Adipocyte (in vitro differentiated cells): ENCODE measurements around the gene CARNS1.
A peak's percentile ranks its signal among the peaks of the same experiment; 100 is the strongest.
"Not testable (repeated sequence)": the region's sequence is repeated elsewhere in the genome, so short reads cannot be mapped to it uniquely, and the experiment has no call there.

Experiments
- DNase-seq: peaks from one replicate; pipeline ENCODE4 v3.0.0-alpha.2; 2015; ENCODE audit warnings: low read depth
- H3K27me3 ChIP-seq: replicated peaks from 2 replicates; pipeline ENCODE4 v1.7.0; 2013; ENCODE audit warnings: mild to moderate bottlenecking, low read length, moderate library complexity; ENCODE audit not compliant: control insufficient read depth, insufficient read depth
- H3K36me3 ChIP-seq: 2 replicates; pipeline ENCODE4 v1.7.0; 2013; ENCODE audit warnings: low read length, mild to moderate bottlenecking, moderate library complexity; ENCODE audit not compliant: control insufficient read depth, insufficient read depth, severe bottlenecking
- H3K4me1 ChIP-seq: 2 replicates; pipeline ENCODE4 v1.7.0; 2013; ENCODE audit warnings: mild to moderate bottlenecking, low read length, moderate library complexity; ENCODE audit not compliant: control insufficient read depth, insufficient read depth
- H3K4me3 ChIP-seq: 2 replicates; pipeline ENCODE4 v1.7.0; 2013; ENCODE audit warnings: mild to moderate bottlenecking, low read length, moderate library complexity
- H3K9ac ChIP-seq: 2 replicates; pipeline ENCODE4 v1.7.0; 2013; ENCODE audit warnings: mild to moderate bottlenecking, low read length, moderate library complexity
- H3K9me3 ChIP-seq: 2 replicates; pipeline ENCODE4 v1.7.0; 2013; ENCODE audit warnings: mild to moderate bottlenecking, low read length, moderate library complexity; ENCODE audit not compliant: control insufficient read depth

CARNS1 gene

GRCh38 chr11:67458266-67458665 lies 42.8 kb downstream of the CARNS1 start:
- Histone ChIP-seq H3K4me3 (no peak overlapping the region), H3K4me1 (no peaks in the 10 kb centered on the region), H3K36me3 (no peaks in the 10 kb centered on the region), H3K9ac (no peak overlapping the region), H3K27me3 (peaks cover 23% of the 10 kb centered on the region), H3K9me3 (no peaks in the 10 kb centered on the region)
- no peak for DNase-seq

DNA sequence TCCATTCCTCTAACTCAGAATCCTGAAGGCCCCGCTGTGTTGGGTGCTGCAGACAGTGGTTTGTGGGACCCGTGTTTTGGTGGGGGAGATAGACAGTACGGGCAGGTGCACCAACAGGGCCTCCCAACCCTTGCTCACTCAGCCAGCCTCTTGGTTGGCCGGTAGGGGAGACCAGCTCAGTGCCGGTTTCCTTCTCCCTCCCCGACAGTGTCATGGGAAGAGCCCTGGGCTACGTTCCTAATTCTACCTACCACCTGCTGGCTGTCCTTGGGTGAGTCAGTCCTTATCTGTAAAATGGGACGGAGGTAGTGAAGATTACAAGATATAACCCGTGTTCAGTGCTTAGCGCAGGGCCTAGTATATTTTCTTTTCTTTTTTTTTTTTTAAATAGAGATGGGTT lies 47.7 kb downstream of the CARNS1 start:
- Histone ChIP-seq H3K9ac (no peak overlapping the region), H3K36me3 (no peaks in the 10 kb centered on the region), H3K27me3 (no peaks in the 10 kb centered on the region), H3K9me3 (no peaks in the 10 kb centered on the region), H3K4me3 (no peak overlapping the region), H3K4me1 (peaks cover 6% of the 10 kb centered on the region)
- no peak for DNase-seq

- no peak for DNase-seq
- Histone ChIP-seq H3K4me3 (no peak overlapping the region), H3K4me1 (peaks cover 10% of the 10 kb centered on the region), H3K27me3 (no peaks in the 10 kb centered on the region), H3K9me3 (no peaks in the 10 kb centered on the region), H3K9ac (no peak overlapping the region), H3K36me3 (no peaks in the 10 kb centered on the region)
Measured at GRCh38 chr11:67463680-67464410, 48.4 kb downstream of the CARNS1 start.

DNA sequence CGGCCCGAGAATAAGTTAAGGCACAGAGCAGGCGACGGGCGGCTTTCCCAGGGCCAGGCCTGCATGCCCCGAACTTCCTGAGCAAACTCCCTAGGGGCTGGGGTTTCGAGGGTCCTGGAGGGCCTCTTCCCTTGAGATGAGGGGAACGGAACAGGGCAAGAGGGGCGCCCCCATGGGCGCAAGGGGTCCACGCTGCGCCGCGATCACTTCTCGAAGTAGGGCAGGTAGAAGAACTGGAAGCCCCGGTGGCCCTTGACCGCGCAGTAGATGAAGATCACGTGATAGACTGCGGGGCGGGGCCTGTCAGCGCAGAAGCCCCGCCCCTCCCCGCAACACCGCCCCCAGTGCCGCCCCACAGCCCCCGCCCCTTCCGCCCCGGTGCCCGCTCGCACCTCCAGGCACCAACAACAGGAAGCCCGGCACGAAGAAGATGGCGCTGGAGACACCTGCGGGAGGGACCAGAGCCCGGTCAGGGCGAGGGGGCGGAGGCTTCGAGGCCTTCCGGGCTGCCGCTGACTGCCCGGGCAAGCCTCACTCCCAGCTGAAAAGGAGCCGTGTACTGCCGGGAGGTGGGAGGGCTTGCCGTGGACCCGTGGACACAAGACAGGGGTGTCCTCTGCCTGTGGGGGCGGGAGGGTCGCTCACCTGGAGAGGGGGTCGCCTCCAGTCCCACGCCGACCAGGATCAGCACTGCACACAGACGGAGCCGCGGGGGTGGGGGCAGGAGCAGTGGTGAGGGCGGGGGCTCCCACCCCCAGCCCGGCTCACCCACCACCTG lies 49.1 kb downstream of the CARNS1 start:
- peak; percentile 41 for DNase-seq
- peak overlapping the region; percentile 66 for H3K4me3 ChIP-seq
- no peaks in the 10 kb centered on the region for H3K36me3 ChIP-seq
- peaks cover 10% of the 10 kb centered on the region for H3K4me1 ChIP-seq
- peak overlapping the region; percentile 58 for H3K9ac ChIP-seq
- no peaks in the 10 kb centered on the region for H3K9me3 ChIP-seq
- no peaks in the 10 kb centered on the region for H3K27me3 ChIP-seq

- H3K9ac ChIP-seq, result peak overlapping the region; percentile 58
- H3K4me3 ChIP-seq, result peak overlapping the region; percentile 66
- DNase-seq, result no peak
- H3K4me1 ChIP-seq, result peaks cover 10% of the 10 kb centered on the region
- H3K27me3 ChIP-seq, result no peaks in the 10 kb centered on the region
- H3K9me3 ChIP-seq, result no peaks in the 10 kb centered on the region
- no peaks in the 10 kb centered on the region for H3K36me3 ChIP-seq
Measured at GRCh38 chr11:67465189-67465510, 49.7 kb downstream of the CARNS1 start.

- not testable (repeated sequence) for H3K4me1 ChIP-seq, H3K36me3 ChIP-seq, DNase-seq, H3K9ac ChIP-seq, H3K4me3 ChIP-seq, H3K27me3 ChIP-seq, H3K9me3 ChIP-seq
Measured at GRCh38 chr11:67465530-67465929, 50.1 kb downstream of the CARNS1 start.

- Histone ChIP-seq H3K9ac (no peak overlapping the region), H3K9me3 (no peaks in the 10 kb centered on the region), H3K4me1 (peaks cover 10% of the 10 kb centered on the region), H3K4me3 (no peak overlapping the region), H3K27me3 (no peaks in the 10 kb centered on the region), H3K36me3 (no peaks in the 10 kb centered on the region)
- DNase-seq, result no peak
Measured at GRCh38 chr11:67466367-67466766, 50.9 kb downstream of the CARNS1 start.

DNA sequence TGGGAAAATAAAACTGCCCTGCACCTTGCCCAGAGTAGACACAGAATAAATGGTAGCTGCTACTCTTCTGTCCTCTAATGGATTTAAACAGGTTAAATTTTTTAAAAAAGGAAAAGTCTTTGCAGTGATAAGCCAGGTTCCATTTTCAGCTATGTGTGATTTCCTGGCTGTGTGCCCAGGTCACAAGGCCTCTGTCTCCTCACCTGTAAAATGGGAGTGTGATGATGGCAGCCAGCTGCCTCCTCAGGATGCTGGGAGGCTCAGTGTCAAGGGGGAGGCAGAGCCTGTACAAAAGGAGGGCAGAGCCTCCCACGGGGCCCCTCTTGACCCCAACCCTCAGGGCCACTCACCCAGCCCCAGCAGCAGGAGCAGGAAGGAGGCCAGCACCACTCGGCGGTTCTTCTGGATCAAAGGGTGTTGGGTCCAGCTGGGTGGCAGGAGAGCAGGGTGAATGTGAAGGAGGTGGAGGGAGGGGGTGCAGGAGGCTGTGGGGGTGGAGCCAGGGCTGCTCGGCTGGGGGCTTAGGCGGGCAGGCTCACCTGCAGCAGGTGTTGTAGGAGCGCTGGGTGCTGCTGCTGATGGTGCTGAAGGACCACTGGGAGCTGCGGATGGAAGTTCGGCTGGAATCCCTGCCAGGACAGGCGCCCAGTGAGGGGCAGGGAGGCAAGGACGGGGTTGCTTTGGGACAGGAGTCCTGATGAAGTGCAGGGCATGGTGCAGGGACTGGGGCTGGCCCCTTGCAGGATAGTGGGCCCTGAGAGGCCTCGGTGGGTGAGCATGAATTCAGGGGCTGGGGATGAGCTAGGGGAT lies 51.7 kb downstream of the CARNS1 start:
- Histone ChIP-seq H3K4me3 (no peak overlapping the region), H3K36me3 (no peaks in the 10 kb centered on the region)

DNA sequence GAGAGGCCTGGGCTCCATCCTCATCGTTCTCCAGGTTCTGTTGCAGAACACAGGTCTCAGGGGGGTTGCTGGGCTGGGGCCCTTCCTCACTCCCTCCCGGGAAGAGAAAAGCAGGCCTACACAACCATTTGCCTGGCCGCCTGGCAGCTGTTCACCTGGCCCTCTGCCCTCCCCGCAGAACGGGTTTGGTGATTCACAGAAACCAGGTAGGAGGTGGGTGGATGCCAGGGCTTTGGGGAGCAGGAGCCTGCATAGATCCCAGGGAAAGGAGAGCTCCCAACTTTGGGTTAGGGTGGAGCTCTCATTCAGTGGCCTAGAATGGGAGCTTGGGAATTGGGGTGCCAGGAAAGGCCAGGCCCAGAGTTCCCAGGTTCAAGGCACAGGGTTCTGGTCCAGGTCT lies 52.6 kb downstream of the CARNS1 start:
- Histone ChIP-seq H3K4me1 (peaks cover 10% of the 10 kb centered on the region), H3K27me3 (no peaks in the 10 kb centered on the region), H3K36me3 (no peaks in the 10 kb centered on the region), H3K4me3 (peak overlapping the region; percentile 89), H3K9ac (peak overlapping the region; percentile 90), H3K9me3 (no peaks in the 10 kb centered on the region)
- DNase-seq, result peak; percentile 14

More for the DNA sequence above, 51.7 kb downstream of the CARNS1 start:
- Histone ChIP-seq H3K27me3 (no peaks in the 10 kb centered on the region), H3K9me3 (no peaks in the 10 kb centered on the region), H3K9ac (peak overlapping the region; percentile 90), H3K4me1 (peaks cover 10% of the 10 kb centered on the region)
- no peak for DNase-seq

DNA sequence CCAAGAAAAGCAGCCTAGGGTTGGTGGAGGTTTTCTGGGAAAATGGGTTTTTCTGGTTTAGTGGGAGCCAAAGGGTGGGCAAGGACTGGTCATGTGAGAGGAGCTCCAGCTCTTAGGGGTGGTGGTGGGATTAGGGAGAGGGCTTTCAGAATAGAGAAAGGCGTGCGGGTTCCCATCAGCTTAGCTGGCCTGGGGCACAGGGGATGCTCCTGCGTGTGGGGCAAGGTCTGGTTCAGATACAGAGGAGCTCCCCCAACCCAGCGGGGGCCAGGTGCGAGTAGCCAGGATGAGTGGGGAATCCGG lies 52.9 kb downstream of the CARNS1 start:
- H3K27me3 ChIP-seq, result no peaks in the 10 kb centered on the region
- no peaks in the 10 kb centered on the region for H3K9me3 ChIP-seq
- peak overlapping the region; percentile 89 for H3K4me3 ChIP-seq
- peaks cover 10% of the 10 kb centered on the region for H3K4me1 ChIP-seq
- DNase-seq, result no peak
- no peaks in the 10 kb centered on the region for H3K36me3 ChIP-seq
- H3K9ac ChIP-seq, result peak overlapping the region; percentile 90

- Histone ChIP-seq H3K4me1 (peaks cover 10% of the 10 kb centered on the region), H3K9me3 (no peaks in the 10 kb centered on the region), H3K36me3 (no peaks in the 10 kb centered on the region), H3K4me3 (peak within 1 kb of the TSS; percentile 89), H3K9ac (peak within 1 kb of the TSS; percentile 90), H3K27me3 (no peaks in the 10 kb centered on the region)
- DNase-seq, result peak; percentile 98
Measured at GRCh38 chr11:67468759-67469507, 53.5 kb downstream of the CARNS1 start, which contains the start of gene TMEM134. TMEM134 (minus strand) TSS chr11:67469251; CDS start chr11:67469192, 59 bp downstream.
